Body of pancreas (tissue), 4 donors: ENCODE data around the gene GNAI2. TPM values are rescaled to one million over a fixed set of nuclear protein-coding genes. Genes with fewer than 3 reads are reported as not detected.
"Not testable (repeated sequence)": the region's sequence is repeated elsewhere in the genome, so short reads cannot be mapped to it uniquely, and the experiment has no call there.

ENCODE experiments used
- ATAC-seq: fragments of 150-250 bp; one replicate; pipeline ENCODE4 v1.9.1; 2016
- DNase-seq, 4 donors: peaks; one replicate each; pipeline ENCODE4 v3.0.0-alpha.2; 2019
- H3K27ac ChIP-seq, 4 donors: fragments of 200-600 bp; sonication (generic); 1 replicate in 3 of 4; 2 replicates in 1 of 4; pipeline versions ENCODE4 v1.5.1 to v1.6.1; 2016 to 2019; ENCODE audit warnings: mild to moderate bottlenecking in 1 of 4, mixed read lengths in 1 of 4, moderate library complexity in 1 of 4
- H3K27me3 ChIP-seq, 2 donors: fragments of 200-600 bp; sonication (generic); one replicate each; pipeline ENCODE4 v1.6.0; 2016; ENCODE audit warnings: mild to moderate bottlenecking in 1 of 2
- H3K36me3 ChIP-seq, 2 donors: fragments of 200-600 bp; sonication (generic); replicated peaks in 1 of 2; 2 replicates each; pipeline ENCODE4 v1.5.1; 2016; ENCODE audit warnings: low read depth in 2 of 2; ENCODE audit not compliant: insufficient read depth in 1 of 2
- H3K4me1 ChIP-seq: fragments of 200-600 bp; sonication (generic); one replicate; pipeline ENCODE4 v1.6.0; 2016
- H3K4me3 ChIP-seq, 2 donors: fragments of 200-600 bp; sonication (generic); 1 replicate in 1 of 2; 2 replicates in 1 of 2; pipeline ENCODE4 v1.5.1; 2016 to 2019
- H3K9me3 ChIP-seq, 3 donors: fragments of 200-600 bp; sonication (generic); 1 replicate in 2 of 3; 2 replicates in 1 of 3; pipeline ENCODE4 v1.5.1; 2016
- POLR2A ChIP-seq, 3 donors: fragments of 450-650 bp; IDR thresholded peaks; one replicate each; pipeline ENCODE4 v1.6.1; 2016; ENCODE audit warnings: antibody characterized with exemption in 3 of 3, mild to moderate bottlenecking in 2 of 3
- WGBS, 2 donors: methylation state at CpG; one replicate each; pipeline ENCODE4 v1.1.5; 2017; 5-methylcytosine and 5-hydroxymethylcytosine counted together
- intact Hi-C: fragments of 100-400 bp; cut with DNase I; formaldehyde crosslinking; loops from one replicate; pipeline ENCODE4 v1.15.1; 2023
- total RNA-seq, 2 donors: library from RNA; depleted of rRNA; stranded (reverse); fragments of >200 nt; gene quantifications; one replicate each; pipeline ENCODE4 v1.1.0, GENCODE V29; 2016
- TF ChIP-seq, protein P1 (sequence below), 7 experiments: fragments of 450-650 bp in 4 of 7; fragments of 200-600 bp in 3 of 7; sonication (generic) in 3 of 7; IDR thresholded peaks; one replicate each; pipeline ENCODE4 v1.5.1; 2016 to 2019; ENCODE audit warnings: antibody characterized with exemption in 7 of 7

Gene GNAI2
- total RNA-seq, 2 donors from 2014 or later = 46.2 to 53.7 TPM

DNA sequence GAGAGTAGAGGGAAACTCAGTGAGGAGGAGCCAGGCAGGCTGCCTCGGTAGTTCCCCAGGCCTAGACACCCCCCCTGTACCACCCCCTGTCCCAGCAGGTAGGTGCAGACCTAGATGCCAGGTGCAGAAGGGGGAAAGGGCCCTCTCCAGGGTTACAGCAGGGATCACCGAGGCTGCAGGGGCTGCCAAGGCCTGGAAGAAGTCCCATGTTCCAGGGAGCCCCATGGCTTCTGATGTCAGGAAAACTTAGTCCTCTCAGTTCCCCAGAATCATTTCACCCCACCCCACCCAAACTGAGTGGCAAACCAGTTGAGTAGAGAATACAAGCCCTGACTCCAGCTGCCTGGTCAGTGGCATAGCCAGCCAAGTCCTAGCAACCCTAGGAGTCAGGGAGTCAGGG, 25.5 kb downstream of the GNAI2 start:
- WGBS, 2 donors = 51 to 68% methylated on average over 2 of the region's 2 CpGs

DNA sequence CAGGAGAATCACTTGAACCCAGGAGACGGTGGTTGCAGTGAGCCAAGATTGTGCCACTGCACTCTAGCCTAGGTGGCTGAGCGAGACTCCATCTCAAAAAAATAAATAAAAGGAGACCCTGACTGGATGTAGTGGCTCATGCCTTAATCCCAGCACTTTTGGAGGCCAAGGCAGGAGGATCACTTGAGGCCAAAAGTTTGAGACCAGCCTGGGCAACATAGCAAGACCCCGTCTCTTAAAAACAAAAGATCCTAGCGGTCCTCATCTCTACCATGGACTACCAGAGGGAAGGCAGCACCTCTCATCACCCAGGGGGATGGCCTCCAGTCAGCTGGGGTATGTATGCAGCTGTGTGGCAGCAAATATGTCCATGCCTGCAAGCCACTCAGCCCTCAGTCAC, 26.2 kb downstream of the GNAI2 start:
- intact Hi-C loops, H3K27me3 ChIP-seq, DNase-seq, H3K9me3 ChIP-seq, H3K36me3 ChIP-seq, ATAC-seq, H3K4me3 ChIP-seq: not testable (repeated sequence)
- WGBS, 2 donors = 97 to 98% methylated on average over 4 of the region's 4 CpGs
- peak overlapping the region in 3 of 4 donors; percentile 93 to 94 (median 93) for H3K27ac ChIP-seq
- H3K4me1 ChIP-seq = peaks cover 58% of the 10 kb centered on the region

More for the DNA sequence above, 25.5 kb downstream of the GNAI2 start:
- ATAC-seq (no peak), DNase-seq (no peak)
- H3K27ac ChIP-seq = peak overlapping the region in 3 of 4 donors; percentile 93 to 94 (median 93)
- no peak overlapping the region for H3K4me3 ChIP-seq
- peaks cover 4 to 10% of the 10 kb centered on the region in 2 donors for H3K36me3 ChIP-seq
- no peaks in the 10 kb centered on the region for H3K27me3 ChIP-seq
- intact Hi-C loops = no loop called here
- TF ChIP-seq POLR2A (IDR thresholded peaks at IDR 0.05) = no peak
- TF ChIP-seq, protein P1, sequence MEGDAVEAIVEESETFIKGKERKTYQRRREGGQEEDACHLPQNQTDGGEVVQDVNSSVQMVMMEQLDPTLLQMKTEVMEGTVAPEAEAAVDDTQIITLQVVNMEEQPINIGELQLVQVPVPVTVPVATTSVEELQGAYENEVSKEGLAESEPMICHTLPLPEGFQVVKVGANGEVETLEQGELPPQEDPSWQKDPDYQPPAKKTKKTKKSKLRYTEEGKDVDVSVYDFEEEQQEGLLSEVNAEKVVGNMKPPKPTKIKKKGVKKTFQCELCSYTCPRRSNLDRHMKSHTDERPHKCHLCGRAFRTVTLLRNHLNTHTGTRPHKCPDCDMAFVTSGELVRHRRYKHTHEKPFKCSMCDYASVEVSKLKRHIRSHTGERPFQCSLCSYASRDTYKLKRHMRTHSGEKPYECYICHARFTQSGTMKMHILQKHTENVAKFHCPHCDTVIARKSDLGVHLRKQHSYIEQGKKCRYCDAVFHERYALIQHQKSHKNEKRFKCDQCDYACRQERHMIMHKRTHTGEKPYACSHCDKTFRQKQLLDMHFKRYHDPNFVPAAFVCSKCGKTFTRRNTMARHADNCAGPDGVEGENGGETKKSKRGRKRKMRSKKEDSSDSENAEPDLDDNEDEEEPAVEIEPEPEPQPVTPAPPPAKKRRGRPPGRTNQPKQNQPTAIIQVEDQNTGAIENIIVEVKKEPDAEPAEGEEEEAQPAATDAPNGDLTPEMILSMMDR (IDR thresholded peaks at IDR 0.05) = no peak
- no peaks in the 10 kb centered on the region for H3K9me3 ChIP-seq
- peaks cover 51% of the 10 kb centered on the region for H3K4me1 ChIP-seq

DNA sequence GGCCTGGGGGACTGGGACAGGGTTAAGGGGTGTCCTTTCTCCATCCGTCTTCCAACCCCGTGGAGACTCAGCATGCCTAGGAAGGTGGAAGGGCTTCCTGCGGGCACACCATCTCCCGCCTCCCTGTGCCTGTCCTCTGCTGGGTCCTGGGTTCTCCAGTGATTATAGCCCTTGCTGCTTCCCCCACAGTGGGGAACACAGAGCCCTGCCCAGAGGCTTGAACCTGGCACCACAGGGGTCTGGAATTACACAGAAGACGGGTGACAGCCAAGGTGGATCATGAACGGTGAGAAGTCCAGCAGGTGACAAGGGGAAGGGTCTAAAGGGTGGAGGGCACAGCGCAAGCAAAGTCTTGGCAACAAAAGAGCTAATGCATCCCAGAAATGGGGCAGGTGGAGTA, 26.8 kb downstream of the GNAI2 start:
- TF ChIP-seq, protein P1 (IDR thresholded peaks at IDR 0.05) = no peak
- Histone ChIP-seq H3K36me3 (peaks cover 0 to 2% of the 10 kb centered on the region in 2 donors), H3K9me3 (no peaks in the 10 kb centered on the region), H3K27me3 (no peaks in the 10 kb centered on the region), H3K4me3 (no peak overlapping the region), H3K27ac (peak overlapping the region in 2 of 4 donors; percentile 94 to 97), H3K4me1 (peaks cover 64% of the 10 kb centered on the region)
- ATAC-seq = no peak
- no peak for DNase-seq
- WGBS, 2 donors = 65 to 87% methylated on average over 3 to 7 of the region's 7 CpGs
- intact Hi-C loops = no loop called here

DNA sequence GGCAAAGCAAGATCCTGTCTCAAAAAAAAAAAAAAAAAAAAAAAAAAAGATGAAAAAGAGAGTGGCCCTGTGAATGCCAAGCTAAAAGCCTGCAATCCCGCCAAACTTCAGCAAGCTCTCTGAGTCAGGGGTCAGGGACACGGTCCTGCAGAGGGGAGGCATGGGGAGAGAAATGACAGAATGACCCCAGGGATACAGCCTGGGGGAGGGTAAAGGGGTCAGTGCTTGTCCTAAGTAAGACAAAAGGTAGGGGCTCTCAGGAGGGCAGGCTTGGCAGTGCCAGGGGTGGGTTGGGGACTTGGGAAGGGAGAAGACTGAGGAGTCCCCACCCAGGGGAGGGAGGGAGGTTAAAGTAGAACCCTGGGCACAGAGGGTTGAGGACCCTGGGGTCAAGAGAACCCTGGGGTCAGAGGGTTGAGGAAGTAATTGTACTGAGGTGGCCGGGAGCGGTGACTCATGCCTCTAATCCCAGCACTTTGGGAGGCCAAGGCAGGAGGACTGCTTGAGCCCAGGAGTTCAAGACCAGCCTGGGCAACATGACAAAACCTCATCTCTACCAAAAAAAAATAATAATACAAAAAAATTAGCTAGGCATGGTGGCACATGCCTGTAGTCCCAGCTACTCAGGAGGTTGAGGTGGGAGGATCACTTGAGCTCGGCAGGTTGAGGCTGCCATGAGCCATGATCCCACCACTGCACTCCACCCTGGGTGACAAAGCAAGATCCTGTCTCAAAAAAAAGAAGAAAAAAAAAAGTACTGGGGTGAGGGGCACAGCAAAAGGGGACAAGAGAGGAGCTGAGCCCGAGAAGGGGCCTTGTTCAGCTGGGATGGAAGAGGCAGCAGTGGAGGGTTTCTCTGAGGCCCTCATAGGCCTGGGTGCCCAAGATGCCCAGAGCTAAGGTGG, 27.7 kb downstream of the GNAI2 start:
- intact Hi-C loops = no loop called here
- Histone ChIP-seq H3K9me3 (no peaks in the 10 kb centered on the region), H3K4me3 (no peak overlapping the region), H3K36me3 (no peaks in the 10 kb centered on the region), H3K27ac (peak overlapping the region; percentile 93 to 97 (median 94)), H3K27me3 (no peaks in the 10 kb centered on the region), H3K4me1 (peaks cover 73% of the 10 kb centered on the region)
- ATAC-seq (no peak), DNase-seq (no peak)
- no peak for TF ChIP-seq POLR2A (IDR thresholded peaks at IDR 0.05)
- TF ChIP-seq, protein P1 (IDR thresholded peaks at IDR 0.05) = no peak
- WGBS, 2 donors = 70% methylated on average over 6 of the region's 6 CpGs

DNA sequence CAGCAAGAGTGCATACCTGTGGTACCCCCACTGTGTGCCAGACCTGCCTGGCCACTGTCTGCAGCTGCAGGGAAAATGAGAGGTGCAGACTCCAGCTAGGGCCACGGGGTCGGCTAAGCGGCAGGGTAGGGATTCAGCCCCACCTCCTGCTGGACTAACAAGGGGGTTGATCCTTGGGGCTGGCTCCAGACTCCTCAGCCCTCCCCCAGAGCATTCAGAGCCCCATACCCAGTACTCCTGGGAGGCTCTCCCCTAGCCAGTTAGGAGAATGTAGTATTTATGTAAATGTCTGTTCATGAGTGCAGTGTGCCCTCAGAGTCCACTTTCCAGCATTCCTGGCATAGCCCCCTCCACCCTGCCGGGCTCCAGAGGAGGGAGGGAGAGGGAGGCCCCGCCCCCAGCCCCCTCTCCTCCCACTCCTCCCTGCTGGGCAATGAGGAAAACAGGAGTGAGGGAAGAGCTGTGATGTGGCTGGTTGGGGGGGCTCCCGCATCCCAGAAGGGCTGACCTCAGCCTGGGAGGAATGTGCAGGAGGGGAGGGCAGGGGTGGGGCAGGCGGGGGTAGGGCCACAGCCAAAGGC, 28.5 kb downstream of the GNAI2 start:
- intact Hi-C loops = no loop called here
- WGBS, 2 donors = 25 to 36% methylated on average over 6 to 7 of the region's 7 CpGs

More for the DNA sequence above, 28.5 kb downstream of the GNAI2 start:
- Histone ChIP-seq H3K27ac (peak overlapping the region; percentile 93 to 97 (median 94)), H3K4me1 (peaks cover 78% of the 10 kb centered on the region), H3K36me3 (no peaks in the 10 kb centered on the region), H3K27me3 (no peaks in the 10 kb centered on the region), H3K4me3 (no peak overlapping the region), H3K9me3 (no peaks in the 10 kb centered on the region)
- ATAC-seq (peak; percentile 43), DNase-seq (peak; percentile 73 to 86 (median 82))
- peak in 1 of 3 donors; percentile 35 for TF ChIP-seq POLR2A (IDR thresholded peaks at IDR 0.05)
- TF ChIP-seq, protein P1 (IDR thresholded peaks at IDR 0.05) = no peak
